Osteoblast (primary cell): Measurements from ENCODE around the gene AIP. TPM values are rescaled to one million over a fixed set of nuclear protein-coding genes. Genes with fewer than 3 reads are reported as not detected.

ENCODE experiments used
- DNase-seq: peaks from one replicate; pipeline ENCODE4 v3.0.0; 2011; ENCODE audit warnings: low spot score, mixed read lengths; ENCODE audit not compliant: insufficient read length; ENCODE audit errors: missing footprints
- H2AFZ ChIP-seq: 2 replicates; pipeline ENCODE4 v1.6.0; 2011; ENCODE audit warnings: mild to moderate bottlenecking, low read length
- H3K27ac ChIP-seq: 2 replicates; pipeline ENCODE4 v1.5.1; 2011; ENCODE audit warnings: mild to moderate bottlenecking, low read depth, low read length, moderate library complexity
- H3K27me3 ChIP-seq: 2 replicates; pipeline ENCODE4 v1.6.0; 2012; ENCODE audit warnings: mild to moderate bottlenecking, control low read depth, inconsistent platforms, low read length, moderate library complexity; ENCODE audit not compliant: insufficient read depth
- H3K36me3 ChIP-seq: 2 replicates; pipeline ENCODE4 v1.5.1; 2011; ENCODE audit warnings: mild to moderate bottlenecking, low read length, control low read depth, moderate library complexity; ENCODE audit not compliant: insufficient read depth
- H3K4me1 ChIP-seq: 2 replicates; pipeline ENCODE4 v1.5.1; 2011; ENCODE audit warnings: mild to moderate bottlenecking, low read length, control low read depth, moderate library complexity; ENCODE audit not compliant: insufficient read depth
- H3K4me2 ChIP-seq: 2 replicates; pipeline ENCODE4 v1.6.0; 2011; ENCODE audit warnings: mild to moderate bottlenecking, low read length; ENCODE audit not compliant: insufficient read depth
- H3K4me3 ChIP-seq: fragments of 200-600 bp; sonication (generic); 3 replicates; pipeline ENCODE4 v1.5.1; 2012; ENCODE audit warnings: mild to moderate bottlenecking, low read length, inconsistent platforms; ENCODE audit not compliant: insufficient read depth
- H3K79me2 ChIP-seq: 2 replicates; pipeline ENCODE4 v1.6.0; 2012; ENCODE audit warnings: mild to moderate bottlenecking, low read length, control low read depth, inconsistent platforms; ENCODE audit not compliant: insufficient read depth
- H3K9me3 ChIP-seq: 2 replicates; pipeline ENCODE4 v1.5.1; 2011; ENCODE audit warnings: low read depth, low read length, control low read depth
- H4K20me1 ChIP-seq: 2 replicates; pipeline ENCODE4 v1.6.0; 2012; ENCODE audit warnings: mild to moderate bottlenecking, low read length, control low read depth; ENCODE audit not compliant: insufficient read depth
- total RNA-seq: library from RNA; depleted of rRNA; stranded (reverse); fragments of >200 nt; gene quantifications from 2 replicates; pipeline ENCODE4 v1.2.3, GENCODE V29; 2012
- TF ChIP-seq, protein P1 (sequence below): IDR thresholded peaks from 2 replicates; pipeline ENCODE4 v1.5.1; 2011; ENCODE audit warnings: mild to moderate bottlenecking, low read depth, low read length, moderate library complexity; ENCODE audit errors: extremely low read depth

The AIP gene
- total RNA-seq, 1 donor, result 71.3 TPM

GRCh38 chr11:67520856-67521824 is 38.3 kb downstream of the AIP start:
- Histone ChIP-seq H3K4me3 (no peak overlapping the region), H3K9me3 (no peaks in the 10 kb centered on the region), H3K27me3 (peaks cover 5% of the 10 kb centered on the region), H3K4me2 (no peak overlapping the region), H3K36me3 (no peaks in the 10 kb centered on the region), H4K20me1 (no peaks in the 10 kb centered on the region), H3K79me2 (no peaks in the 10 kb centered on the region), H2AFZ (no peak overlapping the region), H3K27ac (no peak overlapping the region), H3K4me1 (no peaks in the 10 kb centered on the region)
- TF ChIP-seq, protein P1, sequence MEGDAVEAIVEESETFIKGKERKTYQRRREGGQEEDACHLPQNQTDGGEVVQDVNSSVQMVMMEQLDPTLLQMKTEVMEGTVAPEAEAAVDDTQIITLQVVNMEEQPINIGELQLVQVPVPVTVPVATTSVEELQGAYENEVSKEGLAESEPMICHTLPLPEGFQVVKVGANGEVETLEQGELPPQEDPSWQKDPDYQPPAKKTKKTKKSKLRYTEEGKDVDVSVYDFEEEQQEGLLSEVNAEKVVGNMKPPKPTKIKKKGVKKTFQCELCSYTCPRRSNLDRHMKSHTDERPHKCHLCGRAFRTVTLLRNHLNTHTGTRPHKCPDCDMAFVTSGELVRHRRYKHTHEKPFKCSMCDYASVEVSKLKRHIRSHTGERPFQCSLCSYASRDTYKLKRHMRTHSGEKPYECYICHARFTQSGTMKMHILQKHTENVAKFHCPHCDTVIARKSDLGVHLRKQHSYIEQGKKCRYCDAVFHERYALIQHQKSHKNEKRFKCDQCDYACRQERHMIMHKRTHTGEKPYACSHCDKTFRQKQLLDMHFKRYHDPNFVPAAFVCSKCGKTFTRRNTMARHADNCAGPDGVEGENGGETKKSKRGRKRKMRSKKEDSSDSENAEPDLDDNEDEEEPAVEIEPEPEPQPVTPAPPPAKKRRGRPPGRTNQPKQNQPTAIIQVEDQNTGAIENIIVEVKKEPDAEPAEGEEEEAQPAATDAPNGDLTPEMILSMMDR, result no peak
- DNase-seq, result no peak

GRCh38 chr11:67521924-67522323 is 39.1 kb downstream of the AIP start:
- H3K27ac ChIP-seq, result no peak overlapping the region
- TF ChIP-seq, protein P1, result no peak
- H3K4me3 ChIP-seq, result no peak overlapping the region
- no peaks in the 10 kb centered on the region for H3K36me3 ChIP-seq
- H3K79me2 ChIP-seq, result no peaks in the 10 kb centered on the region
- DNase-seq, result no peak
- H3K9me3 ChIP-seq, result no peaks in the 10 kb centered on the region
- H2AFZ ChIP-seq, result no peak overlapping the region
- H3K27me3 ChIP-seq, result peaks cover 5% of the 10 kb centered on the region
- H4K20me1 ChIP-seq, result no peaks in the 10 kb centered on the region
- H3K4me2 ChIP-seq, result no peak overlapping the region
- no peaks in the 10 kb centered on the region for H3K4me1 ChIP-seq

- Histone ChIP-seq H3K4me2 (no peak overlapping the region), H3K27me3 (peaks cover 5% of the 10 kb centered on the region), H3K27ac (no peak overlapping the region), H4K20me1 (no peaks in the 10 kb centered on the region), H3K4me3 (no peak overlapping the region), H3K36me3 (no peaks in the 10 kb centered on the region), H3K4me1 (no peaks in the 10 kb centered on the region), H3K79me2 (no peaks in the 10 kb centered on the region), H2AFZ (no peak overlapping the region), H3K9me3 (no peaks in the 10 kb centered on the region)
- TF ChIP-seq, protein P1, result no peak
- DNase-seq, result no peak
Observed at GRCh38 chr11:67522338-67522737, 39.5 kb downstream of the AIP start.

- H3K9me3 ChIP-seq, result no peaks in the 10 kb centered on the region
- H4K20me1 ChIP-seq, result no peaks in the 10 kb centered on the region
- H2AFZ ChIP-seq, result no peak within 1 kb of the TSS
- H3K27me3 ChIP-seq, result peaks cover 5% of the 10 kb centered on the region
- H3K36me3 ChIP-seq, result no peaks in the 10 kb centered on the region
- TF ChIP-seq, protein P1, result no peak
- H3K4me3 ChIP-seq, result no peak within 1 kb of the TSS
- peak; percentile 59 for DNase-seq
- H3K4me1 ChIP-seq, result no peaks in the 10 kb centered on the region
- H3K27ac ChIP-seq, result no peak within 1 kb of the TSS
- no peak within 1 kb of the TSS for H3K4me2 ChIP-seq
- no peaks in the 10 kb centered on the region for H3K79me2 ChIP-seq
Observed at GRCh38 chr11:67522844-67523555, 40.2 kb downstream of the AIP start, which contains the start of gene CABP2. Gene CABP2, minus strand, starts transcription at chr11:67523446. Its CDS starts 120 bp downstream, at chr11:67523326.
